MM.1S (cell line): ENCODE data around the gene TUBB4B.
A peak's percentile ranks its signal among the peaks of the same experiment; 100 is the strongest.

ENCODE experiments used
- DNase-seq: peaks from one replicate; pipeline ENCODE4 v3.0.0-alpha.2; 2015
- H2AFZ ChIP-seq: fragments of 300-600 bp; sonication (generic); 2 replicates; pipeline ENCODE4 v1.6.0; 2016; ENCODE audit warnings: antibody characterized with exemption, low read length
- H3F3A ChIP-seq: fragments of 300-600 bp; sonication (generic); 2 replicates; pipeline ENCODE4 v1.6.1; 2016; ENCODE audit warnings: mild to moderate bottlenecking, antibody characterized with exemption, low read length, moderate library complexity, mixed read lengths; ENCODE audit not compliant: insufficient read depth
- H3K27ac ChIP-seq: fragments of 300-600 bp; sonication (generic); 2 replicates; pipeline ENCODE4 v1.5.1; 2016; ENCODE audit warnings: mild to moderate bottlenecking, low read length
- H3K27me3 ChIP-seq: fragments of 300-600 bp; sonication (generic); replicated peaks from 2 replicates; pipeline ENCODE4 v1.6.0; 2016; ENCODE audit warnings: low read length; ENCODE audit not compliant: insufficient read depth
- H3K36me3 ChIP-seq: fragments of 300-600 bp; sonication (generic); replicated peaks from 2 replicates; pipeline ENCODE4 v1.6.1; 2016; ENCODE audit warnings: mild to moderate bottlenecking, low read length, mixed read lengths; ENCODE audit not compliant: insufficient read depth
- H3K4me1 ChIP-seq: fragments of 300-600 bp; sonication (generic); 2 replicates; pipeline ENCODE4 v1.6.1; 2016; ENCODE audit warnings: low read length, mixed read lengths
- H3K4me2 ChIP-seq: fragments of 300-600 bp; sonication (generic); 2 replicates; pipeline ENCODE4 v1.6.0; 2016; ENCODE audit warnings: low read depth, low read length
- H3K4me3 ChIP-seq: fragments of 300-600 bp; sonication (generic); 2 replicates; pipeline ENCODE4 v1.5.1; 2016; ENCODE audit warnings: low read length, mixed read lengths
- H3K79me2 ChIP-seq: fragments of 300-600 bp; sonication (generic); 2 replicates; pipeline ENCODE4 v1.6.1; 2016; ENCODE audit warnings: mixed run types, low read length, mixed read lengths
- H3K9ac ChIP-seq: fragments of 300-600 bp; sonication (generic); 2 replicates; pipeline ENCODE4 v1.6.1; 2016; ENCODE audit warnings: low read length, mixed read lengths
- H3K9me2 ChIP-seq: fragments of 300-600 bp; sonication (generic); replicated peaks from 2 replicates; pipeline ENCODE4 v1.6.1; 2016; ENCODE audit warnings: mild to moderate bottlenecking, low read length, mixed read lengths; ENCODE audit not compliant: insufficient read depth
- H3K9me3 ChIP-seq: fragments of 300-600 bp; sonication (generic); replicated peaks from 2 replicates; pipeline ENCODE4 v1.6.1; 2016; ENCODE audit warnings: mild to moderate bottlenecking, low read length, mixed read lengths; ENCODE audit not compliant: insufficient read depth
- H4K20me1 ChIP-seq: fragments of 300-600 bp; sonication (generic); 2 replicates; pipeline ENCODE4 v1.6.1; 2016; ENCODE audit warnings: mild to moderate bottlenecking, low read length, moderate library complexity, mixed read lengths; ENCODE audit not compliant: insufficient read depth
- CTCF ChIP-seq: fragments of 300-600 bp; sonication (generic); IDR thresholded peaks from 2 replicates; pipeline ENCODE4 v1.5.1; 2016; ENCODE audit warnings: antibody characterized with exemption, low read length, mixed read lengths
- EZH2 ChIP-seq: fragments of 300-600 bp; sonication (generic); optimal IDR thresholded peaks from 2 replicates; pipeline ENCODE3; 2017; ENCODE audit warnings: low read depth, mild to moderate bottlenecking, antibody characterized with exemption, low read length, mixed read lengths
- EZH2phosphoT487 ChIP-seq: fragments of 300-600 bp; sonication (generic); IDR thresholded peaks from 2 replicates; pipeline ENCODE4 v1.6.1; 2018; ENCODE audit warnings: antibody characterized with exemption, low read length

The TUBB4B gene

GRCh38 chr9:137252555-137253506 is 11.7 kb downstream of the TUBB4B start:
- Histone ChIP-seq H4K20me1 (no peaks in the 10 kb centered on the region), H3F3A (peaks cover 8% of the 10 kb centered on the region), H3K36me3 (no peaks in the 10 kb centered on the region), H3K4me2 (no peak overlapping the region), H3K4me3 (no peak overlapping the region), H3K27me3 (no peaks in the 10 kb centered on the region), H3K9me2 (no peaks in the 10 kb centered on the region), H3K79me2 (peaks cover 19% of the 10 kb centered on the region), H3K9ac (no peak overlapping the region), H3K27ac (no peak overlapping the region), H2AFZ (no peak overlapping the region), H3K9me3 (no peaks in the 10 kb centered on the region), H3K4me1 (peaks cover 10% of the 10 kb centered on the region; the same call in 1 of the 2 replicates)
- no peak for TF ChIP-seq EZH2
- no peak for TF ChIP-seq EZH2phosphoT487
- no peak for TF ChIP-seq CTCF
- no peak for DNase-seq

GRCh38 chr9:137253717-137254623 is 12.9 kb downstream of the TUBB4B start:
- peaks cover 1% of the 10 kb centered on the region; the same call in 1 of the 2 replicates for H3K36me3 ChIP-seq
- H2AFZ ChIP-seq, result peak overlapping the region; percentile 99; the same call in 1 of the 2 replicates
- peaks cover 24% of the 10 kb centered on the region for H3K79me2 ChIP-seq
- H4K20me1 ChIP-seq, result no peaks in the 10 kb centered on the region
- DNase-seq, result no peak
- TF ChIP-seq CTCF, result no peak
- TF ChIP-seq EZH2phosphoT487, result no peak
- no peak for TF ChIP-seq EZH2
- H3K9me2 ChIP-seq, result no peaks in the 10 kb centered on the region
- H3K9ac ChIP-seq, result peak overlapping the region; percentile 63; the same call in 1 of the 2 replicates
- no peak overlapping the region for H3K27ac ChIP-seq
- H3K27me3 ChIP-seq, result no peaks in the 10 kb centered on the region
- H3K9me3 ChIP-seq, result no peaks in the 10 kb centered on the region
- H3F3A ChIP-seq, result peaks cover 8% of the 10 kb centered on the region
- peak overlapping the region; percentile 79 for H3K4me3 ChIP-seq
- H3K4me2 ChIP-seq, result peak overlapping the region; percentile 98
- peaks cover 10% of the 10 kb centered on the region; the same call in 1 of the 2 replicates for H3K4me1 ChIP-seq

GRCh38 chr9:137254624-137255447 is 13.7 kb downstream of the TUBB4B start, which contains the start of gene NELFB:
Gene NELFB (plus strand): TSS chr9:137255327.
- Histone ChIP-seq H3K9ac (peak within 1 kb of the TSS; percentile 81), H3K9me3 (no peaks in the 10 kb centered on the region), H3K27ac (peak within 1 kb of the TSS; percentile 61; the same call in 1 of the 2 replicates), H3F3A (peaks cover 8% of the 10 kb centered on the region), H3K4me2 (peak within 1 kb of the TSS; percentile 98), H4K20me1 (no peaks in the 10 kb centered on the region), H3K9me2 (no peaks in the 10 kb centered on the region), H3K79me2 (peaks cover 24% of the 10 kb centered on the region), H3K4me3 (peak within 1 kb of the TSS; percentile 94), H3K36me3 (peaks cover 4% of the 10 kb centered on the region; the same call in 1 of the 2 replicates), H3K4me1 (peaks cover 10% of the 10 kb centered on the region; the same call in 1 of the 2 replicates), H3K27me3 (no peaks in the 10 kb centered on the region), H2AFZ (peak within 1 kb of the TSS; percentile 99)
- TF ChIP-seq EZH2 (no peak), CTCF (no peak)
- peak; percentile 89 for DNase-seq
